Measurements from ENCODE around the gene MTM1.

DNA sequence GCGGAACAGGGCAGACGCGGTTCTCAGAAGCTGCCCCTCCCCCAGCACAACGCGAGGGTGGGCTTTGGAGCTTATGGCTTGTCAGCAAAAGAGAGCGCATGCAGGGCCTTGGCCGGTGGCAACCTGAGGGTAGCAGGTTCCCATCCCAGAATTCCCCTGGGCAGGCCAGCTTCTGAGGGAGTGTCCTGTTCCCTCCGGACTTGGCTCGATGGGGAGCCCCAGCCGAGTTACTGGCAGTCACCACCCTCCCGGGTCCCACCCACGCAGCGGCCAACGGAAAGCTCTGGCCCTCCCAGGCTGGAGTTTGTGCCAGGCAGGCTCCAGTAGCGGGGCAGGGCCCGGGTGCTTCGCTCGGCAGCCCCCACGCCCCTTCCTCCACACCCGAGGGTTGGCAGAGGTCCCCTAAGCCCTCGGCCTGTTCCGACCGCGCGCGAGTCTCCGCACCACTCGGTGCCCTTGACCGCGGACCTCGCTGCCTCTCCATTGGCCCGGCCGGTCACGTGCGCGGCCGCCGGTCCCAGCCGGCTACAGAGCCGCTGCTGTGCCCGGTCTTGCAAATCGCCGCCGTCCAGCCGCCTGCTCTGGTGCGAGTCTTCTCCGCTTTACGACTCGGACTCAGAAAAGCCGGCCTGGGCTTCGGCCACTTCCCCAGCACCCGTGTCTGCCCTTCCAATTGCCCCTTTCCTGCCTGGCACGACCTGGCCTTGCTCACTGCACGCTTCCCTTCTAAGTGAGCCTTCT is 20.9 kb upstream of the MTM1 start:
- TF ChIP-seq, protein P1, sequence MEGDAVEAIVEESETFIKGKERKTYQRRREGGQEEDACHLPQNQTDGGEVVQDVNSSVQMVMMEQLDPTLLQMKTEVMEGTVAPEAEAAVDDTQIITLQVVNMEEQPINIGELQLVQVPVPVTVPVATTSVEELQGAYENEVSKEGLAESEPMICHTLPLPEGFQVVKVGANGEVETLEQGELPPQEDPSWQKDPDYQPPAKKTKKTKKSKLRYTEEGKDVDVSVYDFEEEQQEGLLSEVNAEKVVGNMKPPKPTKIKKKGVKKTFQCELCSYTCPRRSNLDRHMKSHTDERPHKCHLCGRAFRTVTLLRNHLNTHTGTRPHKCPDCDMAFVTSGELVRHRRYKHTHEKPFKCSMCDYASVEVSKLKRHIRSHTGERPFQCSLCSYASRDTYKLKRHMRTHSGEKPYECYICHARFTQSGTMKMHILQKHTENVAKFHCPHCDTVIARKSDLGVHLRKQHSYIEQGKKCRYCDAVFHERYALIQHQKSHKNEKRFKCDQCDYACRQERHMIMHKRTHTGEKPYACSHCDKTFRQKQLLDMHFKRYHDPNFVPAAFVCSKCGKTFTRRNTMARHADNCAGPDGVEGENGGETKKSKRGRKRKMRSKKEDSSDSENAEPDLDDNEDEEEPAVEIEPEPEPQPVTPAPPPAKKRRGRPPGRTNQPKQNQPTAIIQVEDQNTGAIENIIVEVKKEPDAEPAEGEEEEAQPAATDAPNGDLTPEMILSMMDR (IDR thresholded peaks at IDR 0.05), result no peak
- peak in 1 of 3 donors; percentile 26 for TF ChIP-seq POLR2AphosphoS5 (IDR thresholded peaks at IDR 0.05)
- TF ChIP-seq POLR2A (IDR thresholded peaks at IDR 0.05), result no peak
